ENCODE results near the gene KCNA10.
A peak's percentile ranks its signal among the peaks of the same experiment; 100 is the strongest.

DNA sequence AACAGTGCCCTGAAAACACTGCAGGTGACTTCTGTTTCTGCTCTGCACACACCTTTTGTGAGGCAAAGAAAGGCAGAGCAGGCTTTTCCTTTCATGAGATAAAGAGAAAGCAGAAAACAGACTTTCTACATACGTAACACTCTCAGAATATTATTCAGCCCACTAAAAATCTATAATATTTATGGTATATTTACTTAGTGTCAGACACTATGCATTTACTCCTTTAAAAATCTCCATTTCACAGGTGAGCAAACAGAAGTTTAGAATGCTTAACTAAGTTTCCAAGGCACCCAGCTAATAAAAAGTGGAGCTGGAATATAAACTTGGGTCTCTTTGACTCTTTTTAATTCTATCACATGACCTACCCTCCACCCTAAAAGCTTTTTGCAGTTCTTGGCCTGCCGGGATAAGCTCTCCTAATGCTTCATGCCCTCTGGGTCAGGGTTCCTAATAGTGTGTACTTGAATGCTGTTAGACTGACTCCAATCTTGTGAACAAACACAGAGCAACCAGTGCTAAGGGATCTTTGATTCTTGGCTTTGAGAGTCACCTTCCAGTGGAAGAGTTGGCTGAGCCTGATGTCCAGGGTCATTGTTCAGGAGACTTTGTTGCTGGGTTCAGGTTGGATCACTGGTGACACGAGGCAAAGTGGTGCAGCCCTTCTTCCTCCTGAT, 40.9 kb downstream of the KCNA10 start:
- TF ChIP-seq, protein P1, sequence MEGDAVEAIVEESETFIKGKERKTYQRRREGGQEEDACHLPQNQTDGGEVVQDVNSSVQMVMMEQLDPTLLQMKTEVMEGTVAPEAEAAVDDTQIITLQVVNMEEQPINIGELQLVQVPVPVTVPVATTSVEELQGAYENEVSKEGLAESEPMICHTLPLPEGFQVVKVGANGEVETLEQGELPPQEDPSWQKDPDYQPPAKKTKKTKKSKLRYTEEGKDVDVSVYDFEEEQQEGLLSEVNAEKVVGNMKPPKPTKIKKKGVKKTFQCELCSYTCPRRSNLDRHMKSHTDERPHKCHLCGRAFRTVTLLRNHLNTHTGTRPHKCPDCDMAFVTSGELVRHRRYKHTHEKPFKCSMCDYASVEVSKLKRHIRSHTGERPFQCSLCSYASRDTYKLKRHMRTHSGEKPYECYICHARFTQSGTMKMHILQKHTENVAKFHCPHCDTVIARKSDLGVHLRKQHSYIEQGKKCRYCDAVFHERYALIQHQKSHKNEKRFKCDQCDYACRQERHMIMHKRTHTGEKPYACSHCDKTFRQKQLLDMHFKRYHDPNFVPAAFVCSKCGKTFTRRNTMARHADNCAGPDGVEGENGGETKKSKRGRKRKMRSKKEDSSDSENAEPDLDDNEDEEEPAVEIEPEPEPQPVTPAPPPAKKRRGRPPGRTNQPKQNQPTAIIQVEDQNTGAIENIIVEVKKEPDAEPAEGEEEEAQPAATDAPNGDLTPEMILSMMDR (IDR thresholded peaks at IDR 0.05) = peak in 1 of 4 donors; percentile 1
- TF ChIP-seq POLR2A (IDR thresholded peaks at IDR 0.05) = no peak

Measured in right lobe of liver (tissue), 4 donors.